GM19035 (cell line): ENCODE measurements around the gene ANKS3.
"Not testable (repeated sequence)": the region's sequence is repeated elsewhere in the genome, so short reads cannot be mapped to it uniquely, and the experiment has no call there.

ENCODE experiments used
- ATAC-seq: cut with Tn5 transposase; IDR thresholded peaks from one replicate; pipeline ENCODE4 v1.9.1; 2021; ENCODE audit not compliant: unreplicated experiment

ANKS3 gene

GRCh38 chr16:4651827-4652226, 82.2 kb downstream of the ANKS3 start:
- no peak for ATAC-seq

DNA sequence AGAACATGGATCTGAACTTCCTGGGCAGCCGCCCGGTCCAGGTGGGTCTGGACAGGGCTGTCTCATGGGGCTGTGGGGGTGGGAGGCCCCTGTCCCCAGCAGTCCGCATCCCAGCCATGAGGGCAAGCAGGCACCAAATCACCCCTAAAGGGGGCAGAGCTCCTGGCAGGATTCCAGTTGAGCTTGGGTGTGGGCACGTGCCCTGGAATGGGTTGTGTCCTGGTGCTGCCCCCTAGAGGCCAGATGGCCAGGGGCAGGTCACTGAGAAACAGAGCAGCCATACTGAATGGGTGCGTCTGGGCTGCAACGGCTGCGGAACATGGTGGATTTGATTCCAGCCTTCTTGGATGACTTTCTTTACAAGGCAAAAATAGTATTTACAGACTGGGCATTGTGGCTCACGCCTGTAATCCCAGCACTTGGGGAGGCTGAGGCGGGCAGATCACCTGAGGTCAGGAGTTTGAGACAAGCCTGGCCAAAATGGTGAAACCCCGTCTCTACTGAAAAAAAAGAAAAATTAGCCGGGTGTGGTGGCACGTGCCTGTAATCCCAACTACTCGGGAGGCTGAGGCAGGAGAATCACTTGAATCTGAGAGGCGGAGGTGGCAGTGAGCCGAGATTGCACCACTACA, 83.5 kb downstream of the ANKS3 start:
- not testable (repeated sequence) for ATAC-seq

DNA sequence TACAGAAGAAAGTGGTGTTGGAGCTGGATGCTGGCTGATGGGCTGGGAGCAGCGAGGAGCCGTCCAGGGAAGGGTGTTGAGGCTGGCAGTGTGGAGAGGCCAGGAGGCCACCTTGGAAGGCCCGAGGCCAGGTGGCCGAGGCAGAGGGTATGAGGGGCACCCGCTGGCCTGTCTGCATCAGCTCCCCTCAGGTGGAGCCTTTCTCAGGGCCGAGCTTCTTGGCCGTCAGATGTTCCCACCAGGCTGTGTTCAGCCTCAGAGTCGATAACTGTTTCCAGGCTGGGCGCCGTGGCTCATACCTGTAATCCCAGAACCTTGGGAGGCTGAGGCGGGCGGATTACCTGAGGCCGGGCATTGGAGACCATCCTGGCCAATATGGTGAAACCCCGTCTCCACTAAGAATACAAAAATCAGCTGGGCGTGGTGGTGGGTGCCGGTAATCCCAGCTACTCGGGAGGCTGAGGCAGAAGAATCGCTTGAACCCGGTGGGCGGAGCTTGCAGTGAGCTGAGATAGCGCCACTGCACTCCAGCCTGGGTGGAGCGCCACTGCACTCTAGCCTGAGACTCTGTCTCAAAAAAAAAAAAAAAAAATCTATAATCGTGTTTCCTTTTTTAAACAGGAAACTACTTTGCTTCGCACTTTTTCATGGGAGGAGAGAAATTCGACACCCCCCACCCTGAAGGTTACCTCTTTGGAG, 84.2 kb downstream of the ANKS3 start:
- no peak for ATAC-seq

GRCh38 chr16:4648917-4649316, 85.2 kb downstream of the ANKS3 start:
- ATAC-seq: no peak

GRCh38 chr16:4647644-4647980, 86.5 kb downstream of the ANKS3 start:
- ATAC-seq: no peak

DNA sequence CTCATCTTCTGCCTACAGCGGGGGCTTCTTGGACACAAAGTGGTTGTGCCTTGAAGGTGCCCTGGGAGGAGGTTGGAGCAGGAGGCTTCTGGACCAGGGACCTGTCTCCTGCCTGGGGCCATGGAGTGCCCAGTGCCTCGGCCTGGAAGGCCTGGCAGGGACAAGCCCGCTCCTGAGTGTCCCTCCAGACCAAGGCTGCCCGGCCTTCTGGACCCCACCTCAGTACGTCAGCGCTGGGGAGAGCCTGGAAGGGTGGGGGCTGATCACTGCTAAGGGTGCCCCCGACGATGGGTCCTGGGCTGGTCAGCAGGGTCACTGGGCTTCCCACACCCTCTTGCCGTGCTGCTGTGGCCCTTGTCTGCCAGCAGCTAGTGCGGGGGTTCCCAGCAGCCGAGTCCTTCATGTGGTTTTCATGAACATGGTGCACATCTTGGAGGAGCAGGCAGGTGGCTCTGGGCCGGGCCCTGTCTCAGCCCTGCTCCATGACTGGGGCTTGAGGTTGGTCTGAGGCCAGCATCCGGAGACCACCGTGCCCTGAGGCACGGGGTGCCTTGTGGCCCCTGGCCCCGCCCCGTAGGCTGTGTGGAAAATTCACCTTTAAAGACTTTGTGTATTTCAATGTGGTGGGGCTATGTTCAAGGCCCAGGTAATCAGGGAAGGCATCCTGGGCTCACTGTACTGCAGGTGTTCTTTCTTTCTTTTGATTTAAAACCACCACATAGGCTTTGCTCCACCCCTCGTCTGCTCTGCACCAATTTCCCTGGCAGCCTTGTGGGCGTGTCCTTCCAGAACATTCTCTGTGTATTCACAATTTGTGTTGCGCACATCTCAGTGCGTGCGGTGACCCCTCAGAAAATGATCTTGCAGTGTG, 87.1 kb downstream of the ANKS3 start:
- no peak for ATAC-seq
